ENCODE data around the gene RNF11. TPM values are rescaled to one million over a fixed set of nuclear protein-coding genes. Genes with fewer than 3 reads are reported as not detected.

Gene RNF11
- polyA plus RNA-seq, 1 donor (not counting 4 experiments of a cell fraction or from before 2014, with no cell fraction given) = 113 TPM

DNA sequence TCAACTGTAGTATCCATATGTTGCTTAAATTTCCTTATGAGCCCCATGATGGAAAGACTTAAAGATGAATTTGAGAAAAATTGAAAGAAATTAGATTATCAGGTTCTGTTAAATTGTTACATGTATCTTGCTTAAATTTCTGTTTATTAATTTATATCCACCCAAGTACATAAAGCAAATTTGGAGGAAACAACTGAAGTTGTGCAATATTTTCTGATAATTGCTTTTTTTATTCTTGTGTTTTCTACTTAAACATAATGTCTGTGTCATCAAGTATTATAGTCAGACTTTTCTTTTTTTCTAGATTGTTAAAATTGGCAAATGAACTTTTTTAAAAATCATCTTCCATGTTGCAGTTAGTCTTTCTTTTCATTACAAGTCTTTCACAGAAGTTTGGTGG, 36.8 kb downstream of the RNF11 start:
- H3K36me3 ChIP-seq (ENCODE audit: control insufficient read depth in 2 of 2, extremely low read depth in 1 of 2, insufficient read depth in 2 of 2, low read length in 2 of 2) = peaks cover 3% of the 10 kb centered on the region in 2 experiments
- H4K20me1 ChIP-seq (ENCODE audit: control insufficient read depth, extremely low read depth, insufficient read depth, low read length) = no peaks in the 10 kb centered on the region
- H3K9me3 ChIP-seq (ENCODE audit: control insufficient read depth, low read depth, low read length) = no peaks in the 10 kb centered on the region
- H3K27ac ChIP-seq (ENCODE audit: control insufficient read depth, insufficient read depth, low read length) = no peak overlapping the region
- DNase-seq (ENCODE audit: low read depth, low spot score) (no peak), FAIRE-seq (no peak)
- no peak overlapping the region for H3K4me2 ChIP-seq (ENCODE audit: control insufficient read depth, extremely low read depth, insufficient read depth, low read depth, low read length)
- TF ChIP-seq, protein P1, sequence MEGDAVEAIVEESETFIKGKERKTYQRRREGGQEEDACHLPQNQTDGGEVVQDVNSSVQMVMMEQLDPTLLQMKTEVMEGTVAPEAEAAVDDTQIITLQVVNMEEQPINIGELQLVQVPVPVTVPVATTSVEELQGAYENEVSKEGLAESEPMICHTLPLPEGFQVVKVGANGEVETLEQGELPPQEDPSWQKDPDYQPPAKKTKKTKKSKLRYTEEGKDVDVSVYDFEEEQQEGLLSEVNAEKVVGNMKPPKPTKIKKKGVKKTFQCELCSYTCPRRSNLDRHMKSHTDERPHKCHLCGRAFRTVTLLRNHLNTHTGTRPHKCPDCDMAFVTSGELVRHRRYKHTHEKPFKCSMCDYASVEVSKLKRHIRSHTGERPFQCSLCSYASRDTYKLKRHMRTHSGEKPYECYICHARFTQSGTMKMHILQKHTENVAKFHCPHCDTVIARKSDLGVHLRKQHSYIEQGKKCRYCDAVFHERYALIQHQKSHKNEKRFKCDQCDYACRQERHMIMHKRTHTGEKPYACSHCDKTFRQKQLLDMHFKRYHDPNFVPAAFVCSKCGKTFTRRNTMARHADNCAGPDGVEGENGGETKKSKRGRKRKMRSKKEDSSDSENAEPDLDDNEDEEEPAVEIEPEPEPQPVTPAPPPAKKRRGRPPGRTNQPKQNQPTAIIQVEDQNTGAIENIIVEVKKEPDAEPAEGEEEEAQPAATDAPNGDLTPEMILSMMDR (optimal IDR thresholded peaks at IDR 0.05 in 1 of 3, IDR thresholded peaks at IDR 0.05 in 1 of 3, conservative IDR thresholded peaks at IDR 0.05 in 1 of 3; ENCODE audit: extremely low read depth in 1 of 3, insufficient read depth in 2 of 3, low read length in 3 of 3) = no peak
- TF ChIP-seq EZH2 (IDR thresholded peaks at IDR 0.05; ENCODE audit: low read length) = no peak
- no peak overlapping the region for H3K4me3 ChIP-seq (ENCODE audit: control insufficient read depth in 2 of 3, extremely low read depth in 1 of 3, insufficient read depth in 2 of 3, low read depth in 1 of 3, low read length in 3 of 3)
- peaks cover 13% of the 10 kb centered on the region for H3K79me2 ChIP-seq (ENCODE audit: control insufficient read depth, insufficient read depth, low read length)
- peaks cover 12% of the 10 kb centered on the region for H3K4me1 ChIP-seq (ENCODE audit: control insufficient read depth, extremely low read depth, insufficient read depth, low read length)
- H2AFZ ChIP-seq (ENCODE audit: control insufficient read depth, low read length) = no peak overlapping the region
- no peak overlapping the region for H3K9ac ChIP-seq (ENCODE audit: control insufficient read depth, extremely low read depth, insufficient read depth, low read length)
- dilution Hi-C loops (cut with MboI; ENCODE audit: extremely low pct_ligation_motif_present, low sequenced_read_pairs) = no loop called here
- H3K27me3 ChIP-seq (ENCODE audit: control insufficient read depth, extremely low read depth, insufficient read depth, low read length) = no peaks in the 10 kb centered on the region
- no peaks in the 10 kb centered on the region for H3K9me1 ChIP-seq (ENCODE audit: control insufficient read depth, extremely low read depth, insufficient read depth, low read length)

DNA sequence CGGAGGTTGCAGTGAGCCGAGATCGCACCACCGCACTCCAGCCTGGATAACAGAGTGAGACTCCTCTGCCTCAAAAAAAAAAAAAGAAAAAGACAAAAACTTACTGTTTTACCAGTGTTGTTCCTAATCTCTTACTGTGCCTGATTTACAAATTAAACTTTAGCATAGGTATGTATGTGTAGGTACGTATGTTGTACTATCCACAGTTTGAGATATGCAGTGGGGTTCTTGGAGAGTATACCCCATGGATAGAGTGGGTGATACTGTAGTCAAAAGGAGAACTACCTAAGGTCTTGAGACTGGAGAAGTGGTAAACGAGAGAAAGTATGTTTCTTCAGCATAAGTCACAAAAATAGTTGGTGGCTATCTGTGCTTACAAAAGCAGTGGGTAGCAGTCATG, 38.6 kb downstream of the RNF11 start:
- Histone ChIP-seq H3K27me3 (ENCODE audit: control insufficient read depth, extremely low read depth, insufficient read depth, low read length) (no peaks in the 10 kb centered on the region), H2AFZ (ENCODE audit: control insufficient read depth, low read length) (no peak overlapping the region), H3K4me2 (ENCODE audit: control insufficient read depth, extremely low read depth, insufficient read depth, low read depth, low read length) (no peak overlapping the region), H3K9ac (ENCODE audit: control insufficient read depth, extremely low read depth, insufficient read depth, low read length) (no peak overlapping the region), H3K36me3 (ENCODE audit: control insufficient read depth in 2 of 2, extremely low read depth in 1 of 2, insufficient read depth in 2 of 2, low read length in 2 of 2) (peaks cover 0 to 3% of the 10 kb centered on the region in 2 experiments), H3K4me3 (ENCODE audit: control insufficient read depth in 2 of 3, extremely low read depth in 1 of 3, insufficient read depth in 2 of 3, low read depth in 1 of 3, low read length in 3 of 3) (no peak overlapping the region), H3K4me1 (ENCODE audit: control insufficient read depth, extremely low read depth, insufficient read depth, low read length) (no peaks in the 10 kb centered on the region), H3K9me3 (ENCODE audit: control insufficient read depth, low read depth, low read length) (no peaks in the 10 kb centered on the region), H3K79me2 (ENCODE audit: control insufficient read depth, insufficient read depth, low read length) (peaks cover 2% of the 10 kb centered on the region), H4K20me1 (ENCODE audit: control insufficient read depth, extremely low read depth, insufficient read depth, low read length) (no peaks in the 10 kb centered on the region), H3K27ac (ENCODE audit: control insufficient read depth, insufficient read depth, low read length) (no peak overlapping the region), H3K9me1 (ENCODE audit: control insufficient read depth, extremely low read depth, insufficient read depth, low read length) (no peaks in the 10 kb centered on the region)
- dilution Hi-C loops (cut with MboI; ENCODE audit: extremely low pct_ligation_motif_present, low sequenced_read_pairs) = no loop called here
- FAIRE-seq (no peak), DNase-seq (ENCODE audit: low read depth, low spot score) (no peak)
- no peak for TF ChIP-seq EZH2 (IDR thresholded peaks at IDR 0.05; ENCODE audit: low read length)
- TF ChIP-seq, protein P1 (optimal IDR thresholded peaks at IDR 0.05 in 1 of 3, IDR thresholded peaks at IDR 0.05 in 1 of 3, conservative IDR thresholded peaks at IDR 0.05 in 1 of 3; ENCODE audit: extremely low read depth in 1 of 3, insufficient read depth in 2 of 3, low read length in 3 of 3) = no peak
